COR-L47 (cell line): ENCODE results near the gene CHERP.
A peak's percentile ranks its signal among the peaks of the same experiment; 100 is the strongest.
"Not testable (repeated sequence)": the region's sequence is repeated elsewhere in the genome, so short reads cannot be mapped to it uniquely, and the experiment has no call there.

Source experiments
- DNase-seq: peaks from one replicate; lab custom pipeline; 2025; lab: John Stamatoyannopoulos, UW

CHERP gene

DNA sequence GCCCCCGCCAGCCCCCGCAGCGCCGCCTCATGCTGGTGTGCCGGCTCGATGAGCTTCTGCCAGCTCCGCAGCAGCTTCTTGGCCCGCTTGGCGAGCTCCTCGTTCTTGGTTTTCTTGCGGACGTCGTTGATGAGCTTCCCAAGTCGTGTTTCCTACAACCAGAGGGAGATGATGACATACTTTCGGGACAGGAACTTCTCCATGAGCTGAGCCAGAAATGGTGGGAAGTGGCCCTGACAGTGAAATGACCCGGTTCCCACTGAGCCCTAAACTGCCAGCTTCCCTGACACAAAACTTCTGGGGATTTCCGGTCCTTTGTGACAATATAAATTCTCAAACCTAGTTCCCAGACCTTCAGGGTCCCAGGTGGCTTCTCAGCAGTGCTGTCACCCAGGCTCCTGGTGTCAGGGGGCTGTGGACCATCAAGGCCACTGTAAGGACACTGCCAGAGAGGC is 35.3 kb upstream of the CHERP start:
- DNase-seq: no peak

DNA sequence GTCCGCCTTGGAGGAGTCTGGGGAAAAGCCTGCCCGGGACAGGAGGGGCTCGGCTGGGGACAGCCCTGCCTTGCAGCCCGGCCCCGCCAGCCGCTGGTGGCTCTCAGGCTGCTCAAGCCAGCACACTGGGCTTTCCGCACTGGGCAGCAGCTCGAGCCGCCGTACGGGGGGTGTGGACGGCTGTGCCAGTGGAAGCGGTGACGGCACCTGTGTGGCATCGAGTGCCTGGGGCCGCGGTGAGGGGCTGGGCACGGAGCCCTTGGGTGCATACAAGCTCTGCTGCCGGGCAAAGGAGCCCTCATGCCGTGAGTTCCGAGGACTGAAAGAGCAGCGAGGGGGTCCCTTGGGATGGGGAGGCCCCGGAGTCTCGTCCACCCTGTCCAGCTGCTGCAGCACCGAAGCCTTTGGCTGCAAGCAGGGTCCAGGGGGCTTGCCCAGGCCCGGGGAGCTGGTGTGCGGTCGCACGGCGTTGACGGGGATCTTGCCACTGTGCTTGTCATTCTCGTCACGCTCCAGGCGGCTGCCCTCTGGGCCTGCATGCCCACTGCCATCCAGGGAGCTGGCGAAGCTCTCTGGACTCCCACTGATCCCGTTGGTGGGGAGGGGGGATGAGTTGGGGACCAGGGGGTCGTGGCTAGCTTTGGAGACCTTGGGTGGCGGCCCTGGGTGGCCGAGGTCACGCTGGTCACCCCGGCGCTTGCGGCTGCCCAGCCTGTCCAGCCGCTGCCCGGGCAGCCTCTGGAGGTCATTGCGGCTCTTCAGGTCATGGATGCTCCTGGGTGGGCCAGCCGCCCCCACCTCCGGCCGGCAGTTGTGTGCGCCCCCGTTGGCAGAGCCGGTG is 34.7 kb upstream of the CHERP start:
- no peak for DNase-seq

DNA sequence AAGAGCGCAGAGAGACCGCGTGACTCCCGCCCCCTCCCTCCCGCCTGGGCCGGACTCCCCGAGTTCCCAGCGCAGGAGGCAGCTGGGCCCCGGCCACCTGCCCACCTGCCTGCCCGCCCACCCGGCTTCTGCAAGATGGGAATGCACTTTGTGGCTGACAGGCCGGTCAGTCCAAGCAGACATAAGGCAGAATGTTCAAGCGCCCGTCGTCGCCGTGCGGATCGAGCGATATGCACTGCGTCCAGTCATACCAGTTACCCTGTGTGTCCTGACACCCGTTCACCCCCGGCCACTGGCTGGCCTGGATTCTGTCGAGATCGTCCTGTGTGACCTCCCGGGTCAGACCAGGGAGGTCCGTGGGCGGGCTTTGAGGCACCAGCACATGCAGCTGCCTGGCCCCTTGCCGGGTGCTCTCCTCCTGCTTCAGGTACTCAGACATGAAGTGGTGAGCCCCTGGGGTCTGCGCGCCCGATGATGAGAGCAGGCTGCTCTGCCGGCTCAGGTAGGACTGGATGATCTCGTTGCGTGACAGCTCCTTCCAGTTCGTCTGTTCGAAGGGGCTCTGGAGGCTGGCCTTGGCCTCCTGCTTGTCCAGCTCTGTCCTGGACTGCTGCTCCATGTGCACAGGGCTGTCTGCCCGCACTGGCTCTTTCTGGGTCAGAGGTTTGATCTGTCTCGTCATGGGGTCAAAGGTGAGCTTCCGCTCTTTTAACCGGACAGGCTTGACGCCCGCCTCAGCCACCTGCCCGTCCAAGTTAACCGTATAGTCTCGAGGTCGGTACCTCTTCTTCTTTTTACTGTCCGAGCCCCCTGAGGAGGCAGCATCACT is 33.8 kb upstream of the CHERP start:
- DNase-seq: no peak

GRCh38 chr19:16575282-16575681 is 33.0 kb upstream of the CHERP start:
- DNase-seq: no peak

DNA sequence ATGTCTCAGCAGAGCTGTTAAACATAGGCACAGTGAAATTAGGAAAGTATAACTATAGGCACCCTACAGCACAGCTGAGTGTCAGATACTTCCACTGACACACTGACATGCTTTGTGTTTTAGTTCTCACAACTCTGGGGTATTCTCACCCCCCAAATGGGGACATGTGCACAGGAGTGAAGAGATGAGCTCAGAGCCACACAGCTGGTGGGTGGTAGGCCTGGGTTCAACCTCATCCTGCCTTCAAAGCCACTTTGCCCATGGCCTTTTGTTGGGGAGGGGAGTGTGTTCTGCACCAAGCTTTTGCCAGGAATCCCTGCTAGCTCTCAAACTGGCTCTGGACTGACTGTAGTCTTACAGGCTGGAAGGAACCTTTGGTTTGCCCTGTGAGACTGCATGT is 31.7 kb upstream of the CHERP start:
- DNase-seq: no peak

- no peak for DNase-seq
Measured at GRCh38 chr19:16573296-16573695, 31.1 kb upstream of the CHERP start.

DNA sequence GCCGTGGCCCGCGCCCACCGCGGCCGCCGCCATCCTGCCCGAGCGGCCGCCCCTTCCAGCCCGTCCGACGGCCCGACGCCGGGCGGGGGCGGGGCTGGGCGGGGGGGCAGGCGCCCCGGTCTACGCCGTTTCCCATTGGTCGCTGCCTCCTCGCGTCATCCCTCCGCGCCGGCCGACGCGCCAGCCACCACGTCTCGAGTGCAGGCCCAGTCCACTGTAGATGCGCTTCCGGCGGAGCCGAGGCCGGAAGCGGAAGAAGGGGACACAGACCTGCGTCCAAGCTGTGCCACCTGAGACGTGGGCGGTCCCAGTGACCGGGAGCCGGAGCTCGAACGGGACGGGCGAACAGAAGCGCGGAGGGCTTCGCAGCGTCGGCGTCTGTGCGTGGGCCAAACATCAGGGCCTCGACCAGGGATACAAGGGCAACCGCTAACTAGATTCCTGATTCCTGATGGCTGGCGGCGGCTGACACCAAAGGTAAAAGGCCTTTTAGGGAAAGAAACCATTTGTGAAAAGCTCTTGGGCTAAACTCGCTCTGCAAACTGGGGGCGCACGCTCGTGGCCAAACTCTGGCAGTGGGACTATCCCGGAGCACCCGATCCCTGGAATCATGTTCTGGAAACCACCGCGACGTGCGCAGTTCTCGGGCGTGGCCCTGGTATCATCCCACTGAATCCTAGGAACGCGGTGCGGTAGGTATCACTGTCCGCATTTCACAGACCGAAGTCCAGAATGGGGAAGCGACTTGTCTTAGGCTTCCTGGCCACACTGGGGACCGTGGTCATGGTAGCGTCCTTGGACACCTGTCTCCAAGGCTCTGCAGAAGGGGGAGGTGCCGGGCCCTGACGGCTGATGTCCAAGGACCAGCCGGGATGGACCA is 30.3 kb upstream of the CHERP start, which contains the start of gene SLC35E1:
Gene SLC35E1 (minus strand): TSS at position 84 of the 880 bp plus-strand sequence. CDS start 51 bp downstream, at position 33.
- DNase-seq: peak; percentile 92

DNA sequence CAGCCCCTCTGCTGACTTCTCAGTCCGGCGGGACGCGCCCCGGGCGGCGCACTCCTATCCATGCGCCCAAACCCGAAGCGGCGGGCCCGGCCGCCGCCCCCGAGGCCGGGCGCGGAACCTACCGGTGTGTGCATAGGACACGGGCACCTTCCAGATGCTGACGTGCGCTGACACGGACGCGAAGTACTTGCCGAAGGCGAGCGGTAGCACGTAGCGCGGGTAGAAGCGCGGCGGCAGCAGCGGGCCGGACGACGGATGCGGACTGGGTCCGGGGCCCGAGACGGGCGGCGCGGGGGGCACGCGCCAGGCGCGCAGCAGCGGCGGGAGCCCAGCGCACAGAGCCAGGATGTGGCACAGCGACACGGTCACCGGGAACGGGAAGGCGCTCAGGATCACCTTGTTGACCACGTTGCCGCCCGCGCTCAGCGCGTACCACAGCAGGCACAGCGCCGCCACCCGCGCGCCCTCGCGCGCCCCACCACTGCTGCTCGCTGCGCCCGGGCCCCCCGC is 29.6 kb upstream of the CHERP start:
- no peak for DNase-seq

- DNase-seq: peak; percentile 12
Measured at GRCh38 chr19:16571283-16571682, 29.0 kb upstream of the CHERP start.

DNA sequence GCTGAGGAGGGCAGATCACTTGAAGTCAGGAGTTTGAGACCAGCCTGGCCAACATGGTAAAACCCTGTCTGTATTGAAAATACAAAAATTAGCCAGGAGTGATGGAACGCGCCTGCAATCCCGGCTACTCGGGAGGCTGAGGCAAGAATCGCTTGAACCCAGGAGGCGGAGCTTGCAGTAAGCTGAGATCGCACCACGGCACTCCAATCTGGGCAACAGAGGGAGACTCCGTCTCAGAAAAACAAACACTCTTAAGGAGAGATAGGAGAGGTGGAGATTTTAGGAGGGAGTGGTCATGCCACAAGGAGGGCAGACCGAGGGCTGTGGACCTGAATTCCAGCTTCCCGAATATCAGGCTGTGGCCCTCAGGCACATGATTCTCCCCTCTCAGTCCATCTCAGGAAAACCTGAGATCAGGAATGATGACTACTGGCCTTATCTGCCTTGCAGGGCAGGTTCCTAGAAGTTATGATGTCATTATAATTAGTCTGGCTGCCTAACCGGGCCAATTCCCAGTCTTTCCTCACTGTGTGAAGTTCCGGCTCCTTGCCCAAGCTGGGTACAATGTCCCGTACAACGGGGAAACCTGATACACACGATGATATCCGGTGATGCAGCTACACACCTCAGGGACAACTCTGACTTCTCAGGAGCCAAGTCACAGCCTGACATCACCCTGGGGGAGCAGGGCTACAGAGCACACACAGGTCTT is 27.5 kb upstream of the CHERP start:
- DNase-seq: no peak

DNA sequence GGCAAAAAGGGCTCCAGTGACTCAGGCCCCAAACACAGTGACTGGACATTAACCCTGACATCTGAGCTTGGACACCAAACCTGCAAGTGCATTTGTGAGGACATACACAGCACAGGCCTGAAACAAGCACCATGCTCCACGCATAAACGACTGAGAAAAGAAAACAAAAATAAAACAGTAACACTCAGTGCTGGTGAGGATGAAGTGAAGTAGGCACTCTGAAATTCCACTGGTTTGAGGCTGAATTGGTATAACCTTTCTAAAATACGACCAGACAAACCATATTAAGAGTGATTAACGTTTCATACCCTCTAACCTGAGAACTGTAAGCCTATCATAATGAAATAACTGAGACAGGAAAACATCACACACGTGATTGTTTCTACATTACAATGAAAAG is 24.5 kb upstream of the CHERP start:
- no peak for DNase-seq

DNA sequence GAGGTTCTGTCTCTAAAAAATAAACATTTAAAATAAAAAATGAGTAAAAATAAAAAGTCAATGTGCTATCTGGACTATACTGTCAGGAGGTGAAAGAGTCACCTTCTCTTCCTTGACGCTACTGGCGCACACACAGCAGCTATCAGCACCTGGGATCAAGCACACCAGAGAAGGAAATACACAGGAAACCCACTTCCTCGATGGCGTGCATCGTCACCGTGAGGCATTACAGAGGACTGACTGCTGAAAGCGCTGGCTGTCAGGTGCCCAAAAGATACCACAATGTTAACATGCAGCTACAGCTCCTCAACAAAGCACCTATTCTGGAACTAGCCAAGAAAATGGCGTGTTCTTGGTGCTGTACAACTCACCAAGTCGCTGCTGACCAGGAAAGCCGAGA is 23.9 kb upstream of the CHERP start:
- no peak for DNase-seq

GRCh38 chr19:16564842-16565241 is 22.6 kb upstream of the CHERP start:
- DNase-seq: no peak

GRCh38 chr19:16562608-16563025 is 20.4 kb upstream of the CHERP start:
- DNase-seq: no peak

- DNase-seq: no peak
Measured at GRCh38 chr19:16561382-16561781, 19.1 kb upstream of the CHERP start.

DNA sequence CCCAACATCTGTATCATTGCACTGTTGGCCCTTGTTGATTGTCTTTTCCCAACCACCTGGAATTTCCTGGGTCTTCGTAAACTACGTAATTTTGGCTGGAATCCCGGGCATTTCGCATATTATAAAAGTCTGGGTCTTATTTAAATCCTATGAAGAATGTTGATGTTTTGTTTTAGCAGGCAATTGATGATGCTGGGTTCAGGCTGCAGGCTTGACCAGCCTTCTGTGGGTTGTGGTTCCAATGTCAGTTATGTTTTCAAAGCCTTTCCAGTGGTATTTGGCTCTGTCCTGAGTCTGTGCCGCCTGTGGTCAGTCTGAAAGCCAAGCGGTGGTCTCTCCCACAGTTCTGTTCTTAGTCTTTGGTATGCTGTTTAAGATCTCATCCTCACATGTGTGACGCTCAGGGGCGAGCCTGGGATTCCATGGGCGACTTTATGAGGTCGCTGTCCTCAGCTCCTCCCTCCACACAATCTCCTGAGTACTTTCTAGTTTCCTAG is 17.6 kb upstream of the CHERP start:
- no peak for DNase-seq

GRCh38 chr19:16554776-16555175 is 12.5 kb upstream of the CHERP start:
- no peak for DNase-seq

DNA sequence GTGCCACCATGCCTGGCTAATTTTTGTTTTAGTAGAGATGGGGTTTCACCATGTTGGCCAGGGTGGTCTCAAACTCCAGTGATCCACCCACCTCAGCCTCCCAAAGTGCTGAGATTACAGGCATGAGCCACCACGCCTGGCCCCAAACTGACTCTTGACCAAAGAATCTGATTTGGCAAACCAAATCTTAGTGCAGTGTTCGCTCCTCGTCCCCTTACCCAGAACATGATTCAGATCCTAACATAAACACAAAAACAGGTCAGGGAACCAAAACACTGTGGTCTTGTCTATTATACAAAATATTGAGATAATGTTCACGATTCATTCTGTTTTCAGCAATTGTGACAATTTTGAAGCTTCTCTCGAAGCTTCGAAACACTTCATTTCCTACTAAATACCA is 9.7 kb upstream of the CHERP start:
- not testable (repeated sequence) for DNase-seq

- DNase-seq: no peak
Measured at GRCh38 chr19:16548956-16549355, 6.7 kb upstream of the CHERP start.

DNA sequence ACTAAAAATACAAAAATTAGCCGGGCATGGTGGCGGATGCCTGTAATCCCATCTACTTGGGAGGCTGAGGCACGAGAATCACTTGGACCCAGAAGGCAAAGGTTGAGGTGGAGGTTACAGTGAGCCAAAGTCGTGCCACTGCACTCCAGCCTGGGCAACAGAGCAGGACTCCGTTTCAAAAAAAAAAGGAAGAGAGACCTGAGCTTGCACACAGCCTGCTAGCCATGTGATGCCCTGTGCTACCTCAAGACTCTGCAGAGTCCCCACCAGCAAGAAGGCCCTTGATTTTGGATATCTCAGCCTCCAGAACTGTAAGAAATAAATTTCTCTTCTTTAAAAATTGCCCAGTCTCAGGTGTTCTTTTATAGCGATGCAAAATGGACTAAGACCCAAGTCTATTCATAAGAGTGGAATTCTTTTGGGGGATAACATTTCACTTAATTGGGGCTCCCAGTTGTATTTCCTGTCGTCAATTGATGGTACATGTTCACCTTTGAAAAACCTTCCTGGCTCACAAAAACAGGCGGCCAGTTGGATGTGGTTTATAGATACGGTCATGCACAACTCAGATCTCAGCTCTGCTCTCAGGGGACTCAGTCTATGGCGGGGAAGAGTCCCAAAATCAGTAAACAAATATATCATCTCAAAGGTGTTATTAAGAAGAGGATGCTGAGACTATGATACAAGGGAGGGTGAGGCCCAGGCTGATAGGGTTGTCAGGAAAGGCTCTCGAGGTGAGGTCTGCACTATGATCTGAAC is 2.4 kb upstream of the CHERP start:
- DNase-seq: no peak
